Lung microvascular endothelial cell (primary cell): ENCODE results near the gene HIBADH. TPM values are rescaled to one million over a fixed set of nuclear protein-coding genes. Genes with fewer than 3 reads are reported as not detected.

Experiments used
- DNase-seq, 2 donors: peaks; one replicate each; pipeline versions ENCODE4 v3.0.0 to v3.0.0-alpha.2; 2010; ENCODE audit warnings: low read depth in 2 of 2
- total RNA-seq: library from RNA; depleted of rRNA; stranded (reverse); fragments of >200 nt; gene quantifications from 2 replicates; pipeline ENCODE4 v1.2.1, GENCODE V29; 2014

HIBADH gene
- total RNA-seq, 1 donor from 2014 or later, result 19.2 TPM

DNA sequence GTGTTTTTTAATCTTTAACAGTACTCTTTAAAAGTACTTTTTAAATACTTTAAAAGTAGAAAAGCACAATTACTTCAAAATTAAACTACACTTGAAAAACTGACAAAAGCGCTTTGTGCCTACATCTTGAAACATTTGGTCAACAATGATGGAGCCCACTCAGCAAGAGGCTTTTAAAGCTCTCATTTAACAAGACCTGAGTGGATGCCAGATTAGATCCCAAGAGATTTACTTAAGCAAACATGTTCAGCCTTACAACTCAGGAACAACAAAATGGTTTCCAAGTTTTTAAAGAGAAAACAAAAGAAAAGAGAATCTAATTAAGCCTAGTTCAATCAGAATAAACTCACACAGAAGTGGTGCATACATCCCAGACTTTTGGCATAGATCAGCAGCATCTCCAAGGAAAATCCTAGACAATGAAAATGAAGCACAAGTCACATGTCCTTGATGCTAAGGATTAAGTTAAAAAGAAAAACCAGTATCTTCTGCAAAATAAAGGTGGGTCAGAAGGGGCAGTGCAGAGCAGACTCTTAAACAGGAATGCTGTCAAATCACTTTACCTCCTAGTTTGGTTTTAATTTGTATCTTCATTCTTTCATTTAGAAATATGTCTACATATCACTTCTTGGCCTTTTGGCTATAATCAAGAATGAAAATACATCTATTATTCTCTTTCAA lies 26.2 kb downstream of the HIBADH start:
- DNase-seq, result no peak

DNA sequence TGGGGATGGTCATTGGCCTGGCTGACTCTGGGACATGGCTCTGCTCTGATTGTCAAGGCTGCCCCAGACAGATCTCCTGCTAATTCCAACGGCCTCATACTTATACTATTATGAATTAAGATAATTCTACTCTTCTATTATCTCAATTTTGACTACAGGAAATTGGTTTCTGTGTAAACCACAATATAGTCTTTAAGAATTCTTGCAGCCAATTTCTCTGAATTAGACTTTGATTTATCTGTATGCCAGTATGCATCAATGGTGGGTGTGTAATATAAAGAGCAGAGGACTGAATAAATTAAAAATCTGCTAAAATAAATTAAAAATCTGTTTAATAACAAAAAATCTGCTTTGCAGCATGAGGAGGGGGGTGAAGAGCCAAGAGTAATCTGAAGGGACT lies 27.0 kb downstream of the HIBADH start:
- no peak for DNase-seq

DNA sequence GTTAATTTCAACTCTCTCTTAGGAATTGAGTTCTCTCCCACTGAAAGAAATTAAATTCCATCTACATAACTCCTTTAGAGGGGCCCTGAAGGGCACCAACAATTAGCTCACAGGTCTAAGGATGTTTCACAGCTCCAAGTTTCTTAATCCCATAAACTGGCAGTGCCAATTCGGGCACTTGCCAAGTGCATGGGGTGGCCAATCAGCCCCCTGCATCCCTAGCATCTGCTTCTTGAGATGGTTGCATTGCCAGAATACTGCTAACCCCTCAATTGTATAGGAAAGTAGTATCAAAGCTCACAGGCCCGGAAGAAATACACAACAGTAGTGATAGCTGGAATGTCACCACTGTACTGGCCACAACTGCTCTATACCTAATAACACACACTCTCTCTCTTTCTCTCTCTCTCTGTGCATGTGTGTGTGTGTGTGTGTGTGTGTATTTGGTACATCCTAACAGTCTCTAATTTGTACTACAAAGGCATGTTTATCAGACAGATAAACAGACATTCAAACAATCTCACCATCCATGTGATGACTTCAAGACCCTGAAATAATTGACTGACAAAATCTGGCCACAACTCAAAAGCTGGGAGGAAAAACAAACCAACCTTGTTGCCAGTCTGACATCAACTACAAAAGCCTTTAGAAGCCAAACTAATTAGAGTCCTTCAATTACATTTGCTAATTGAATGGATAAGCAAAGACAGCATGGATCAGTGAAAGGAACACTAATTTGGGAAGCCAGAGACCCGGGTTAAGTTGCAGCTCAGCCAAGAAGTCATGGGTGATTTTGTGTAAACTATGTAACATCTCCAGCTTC lies 27.8 kb downstream of the HIBADH start:
- no peak for DNase-seq

DNA sequence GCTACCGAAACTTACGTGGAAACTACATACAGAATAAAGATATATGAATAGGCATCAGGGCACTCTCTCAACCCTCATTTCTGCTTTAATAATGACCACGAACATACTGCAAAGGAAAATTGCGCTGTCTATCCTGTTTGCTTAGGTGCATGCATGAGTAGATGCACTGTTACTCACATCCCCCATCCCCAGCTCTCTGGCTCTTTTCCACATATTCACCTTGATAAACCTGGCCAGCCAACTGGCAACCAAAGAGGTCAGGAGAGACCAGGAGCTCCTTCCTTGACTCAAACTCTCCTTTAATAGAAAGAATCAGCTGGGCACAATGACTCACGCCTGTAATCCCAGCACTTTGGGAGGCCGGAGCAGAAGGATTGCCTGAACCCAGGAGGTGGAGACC lies 29.6 kb downstream of the HIBADH start:
- DNase-seq, result no peak

DNA sequence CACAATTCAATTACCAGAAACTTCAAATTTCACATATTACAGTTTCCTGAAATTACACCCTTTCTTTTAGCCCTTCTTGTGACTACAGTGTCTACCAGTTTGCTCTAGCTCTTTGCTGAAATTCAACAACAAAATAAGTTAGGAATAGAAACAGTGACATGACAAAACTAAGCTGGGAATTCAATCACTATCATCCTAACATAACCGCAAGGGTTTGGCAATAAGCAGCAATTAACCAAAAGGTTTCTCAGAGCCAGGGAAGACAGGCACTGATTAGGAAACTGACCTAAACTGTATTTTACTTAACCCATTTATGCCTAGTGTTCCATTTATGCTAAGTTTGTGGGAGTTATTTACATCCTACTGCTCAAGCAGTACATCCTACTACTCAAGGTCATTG lies 31.3 kb downstream of the HIBADH start:
- no peak for DNase-seq

DNA sequence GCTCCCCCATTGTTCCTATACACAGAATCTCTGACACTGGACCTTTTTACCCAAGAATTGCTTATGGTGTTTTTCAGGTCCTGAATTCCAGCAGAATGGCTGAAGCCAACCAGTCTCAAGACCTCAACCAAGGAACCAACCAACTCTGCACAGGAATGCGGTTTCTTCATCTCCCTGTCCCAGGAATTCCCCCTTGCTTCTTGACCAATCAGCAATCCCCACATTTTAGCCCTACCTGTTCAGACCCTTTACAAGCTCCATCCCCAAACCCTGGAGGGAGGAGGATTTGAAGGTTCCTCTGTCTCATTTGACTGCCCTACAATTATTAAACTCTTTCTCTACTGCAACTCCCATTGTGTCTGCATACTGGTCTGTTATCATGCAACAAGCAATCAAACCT lies 35.5 kb downstream of the HIBADH start:
- no peak for DNase-seq

DNA sequence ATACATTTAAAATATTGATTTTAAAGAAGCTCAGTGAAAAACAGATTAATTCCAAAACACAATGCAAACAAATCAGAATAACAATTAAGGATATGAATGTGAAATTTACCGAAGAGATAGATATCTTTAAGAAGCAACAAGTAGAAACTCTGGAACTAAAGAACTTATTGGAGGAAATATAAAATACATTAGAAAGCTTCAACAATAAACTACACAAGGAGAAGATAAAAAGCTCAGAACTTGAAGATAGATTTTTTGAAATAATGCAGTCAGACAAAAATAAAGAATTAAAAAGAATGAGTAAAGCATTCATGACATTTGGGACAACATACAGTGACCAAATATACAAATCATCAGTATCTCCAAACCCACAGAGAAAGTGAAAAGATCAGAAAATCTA lies 43.2 kb downstream of the HIBADH start:
- no peak for DNase-seq

DNA sequence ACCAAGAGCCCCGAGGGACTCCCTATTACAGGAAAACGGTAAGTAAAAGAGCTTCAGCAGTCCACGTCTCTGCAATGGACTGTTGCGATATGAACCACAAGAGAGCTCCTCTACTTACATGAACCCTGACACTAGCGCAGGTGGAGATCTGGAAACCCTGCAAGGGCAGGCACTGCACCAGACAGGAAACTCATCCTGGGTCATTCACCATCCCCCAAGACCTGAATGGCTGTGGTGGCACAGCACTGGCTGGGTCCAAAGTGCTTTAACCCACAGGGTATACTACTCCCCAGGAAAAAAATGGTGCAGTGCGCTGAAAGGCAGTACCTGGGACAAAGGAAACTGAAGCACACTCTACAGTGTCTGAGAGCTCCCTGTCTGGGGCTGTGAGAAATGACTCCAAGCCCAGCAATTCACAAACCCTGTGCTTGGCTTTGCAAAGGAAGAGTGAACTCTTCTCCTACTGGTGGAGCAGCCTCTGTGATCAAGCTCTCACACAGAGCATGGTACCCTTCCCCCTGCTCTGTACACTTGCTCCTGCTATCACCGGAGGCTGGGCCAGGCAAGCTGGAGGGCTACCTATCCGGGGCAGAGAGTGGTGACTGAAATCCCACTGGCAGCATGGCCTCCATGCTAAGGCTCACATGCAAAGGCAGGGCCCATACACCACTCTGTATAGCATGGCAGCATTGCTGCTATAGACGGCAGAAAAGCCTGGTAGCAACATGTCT lies 44.9 kb downstream of the HIBADH start:
- no peak for DNase-seq

DNA sequence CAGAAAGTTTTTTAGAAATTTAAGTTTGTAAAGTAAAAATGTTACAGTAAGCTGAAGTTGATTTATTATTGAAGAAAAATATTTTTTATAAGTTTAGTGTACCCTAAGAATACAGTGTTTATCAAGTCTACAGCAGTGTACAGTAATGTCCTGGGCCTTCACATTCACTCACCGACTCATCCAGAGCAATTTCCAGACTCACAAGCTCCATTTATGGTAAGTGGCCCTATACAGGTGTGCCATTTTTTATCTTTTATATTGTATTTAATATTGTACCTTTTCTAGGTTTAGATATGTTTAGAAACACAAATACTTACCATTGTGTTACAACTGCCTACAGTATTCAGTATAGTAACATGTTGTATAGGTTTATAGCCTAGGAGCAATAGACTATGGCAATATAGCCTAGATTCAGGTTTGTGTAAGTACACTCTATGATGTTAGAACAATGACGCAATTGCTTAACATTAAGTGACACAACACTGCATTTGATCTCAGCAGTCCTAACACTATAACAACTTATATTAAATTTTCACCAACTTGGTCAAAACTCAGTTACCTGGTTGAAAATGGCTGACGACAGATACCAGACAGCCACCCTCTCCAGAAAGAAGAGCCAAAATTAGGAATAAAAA lies 45.7 kb downstream of the HIBADH start:
- DNase-seq, result no peak

DNA sequence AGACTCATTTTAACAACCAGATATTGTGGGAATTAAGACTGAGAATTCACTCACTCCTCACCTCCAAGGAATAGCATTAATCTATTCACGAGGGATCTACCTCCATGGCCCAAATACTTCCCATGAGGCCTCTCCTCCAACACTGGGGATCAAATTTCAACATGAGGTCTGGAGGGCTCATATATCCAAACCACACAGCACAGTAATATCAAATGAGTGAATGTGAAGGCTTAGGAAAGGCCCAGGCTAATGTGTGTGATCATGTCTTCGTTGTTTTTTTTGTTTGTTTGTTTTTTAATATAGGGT lies 46.5 kb downstream of the HIBADH start:
- DNase-seq, result no peak

DNA sequence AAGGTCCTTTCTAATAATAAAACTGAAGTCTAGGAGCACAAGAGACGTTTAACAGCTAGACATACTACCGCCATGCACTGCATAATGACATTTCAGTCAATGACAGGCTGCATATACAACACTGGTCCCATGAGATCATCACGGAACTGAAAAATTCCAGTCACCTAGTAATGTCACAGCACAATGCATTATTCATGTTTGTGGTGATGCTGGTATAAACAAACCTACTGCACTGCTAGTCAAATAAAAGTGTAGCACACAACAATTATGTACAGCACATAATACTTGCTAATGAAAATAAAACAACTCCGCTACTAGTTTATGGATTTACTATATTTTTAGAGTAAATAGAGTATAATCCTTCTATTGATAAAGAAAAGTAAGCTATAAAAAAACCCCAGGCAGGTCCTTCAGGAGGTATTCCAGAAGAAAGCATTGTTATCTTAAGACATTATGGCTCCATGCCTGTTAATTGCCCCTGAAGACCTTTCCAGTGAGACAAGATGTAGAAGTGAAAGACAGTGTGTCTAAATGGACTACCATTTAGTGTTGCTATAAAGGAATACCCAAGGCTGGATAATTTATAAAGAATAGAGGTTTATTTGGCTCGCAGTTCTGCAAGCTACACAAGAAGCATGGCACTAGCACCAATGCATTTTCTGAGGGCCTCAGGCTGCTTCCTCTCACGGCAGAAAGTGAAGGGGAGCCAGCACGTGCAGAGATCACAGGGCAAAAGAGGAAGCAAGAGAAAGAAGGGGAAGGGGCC lies 47.1 kb downstream of the HIBADH start:
- no peak for DNase-seq

DNA sequence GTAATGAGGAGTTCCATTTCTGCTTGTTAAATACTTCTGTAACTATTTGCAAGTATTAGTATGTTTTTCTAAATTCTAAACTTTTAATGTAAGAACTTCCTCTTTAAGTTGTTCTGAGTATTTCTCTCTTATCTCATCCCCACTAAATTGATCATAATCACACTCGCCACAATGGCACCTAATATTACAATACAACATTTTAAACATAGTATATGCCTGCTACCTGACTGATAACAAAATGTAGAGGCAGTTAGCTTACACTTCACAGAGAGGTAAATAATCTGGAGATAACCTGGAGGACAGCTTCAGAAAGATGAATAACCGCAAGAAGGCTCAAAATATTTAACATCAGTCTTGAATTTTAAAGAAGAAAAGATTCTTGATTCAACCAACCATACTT lies 48.6 kb downstream of the HIBADH start:
- DNase-seq, result no peak

DNA sequence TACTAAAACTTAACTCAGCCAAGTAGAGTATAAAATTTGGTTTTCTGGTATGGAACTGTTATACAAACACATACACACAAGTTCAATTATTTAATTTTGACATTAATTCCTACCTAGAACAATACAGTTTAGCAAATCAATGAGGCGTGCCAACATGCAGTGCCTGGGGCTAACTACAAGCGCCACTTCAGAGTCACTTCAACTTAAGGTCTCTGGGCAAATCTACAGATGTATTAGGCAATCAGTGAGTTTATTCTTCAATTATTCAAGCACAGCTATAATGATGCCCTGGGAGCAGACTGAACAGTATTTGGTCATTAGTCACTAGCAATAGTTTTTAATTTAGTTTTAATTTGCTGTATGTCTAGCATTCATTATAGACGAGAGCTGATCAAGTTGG lies 51.6 kb downstream of the HIBADH start:
- no peak for DNase-seq

DNA sequence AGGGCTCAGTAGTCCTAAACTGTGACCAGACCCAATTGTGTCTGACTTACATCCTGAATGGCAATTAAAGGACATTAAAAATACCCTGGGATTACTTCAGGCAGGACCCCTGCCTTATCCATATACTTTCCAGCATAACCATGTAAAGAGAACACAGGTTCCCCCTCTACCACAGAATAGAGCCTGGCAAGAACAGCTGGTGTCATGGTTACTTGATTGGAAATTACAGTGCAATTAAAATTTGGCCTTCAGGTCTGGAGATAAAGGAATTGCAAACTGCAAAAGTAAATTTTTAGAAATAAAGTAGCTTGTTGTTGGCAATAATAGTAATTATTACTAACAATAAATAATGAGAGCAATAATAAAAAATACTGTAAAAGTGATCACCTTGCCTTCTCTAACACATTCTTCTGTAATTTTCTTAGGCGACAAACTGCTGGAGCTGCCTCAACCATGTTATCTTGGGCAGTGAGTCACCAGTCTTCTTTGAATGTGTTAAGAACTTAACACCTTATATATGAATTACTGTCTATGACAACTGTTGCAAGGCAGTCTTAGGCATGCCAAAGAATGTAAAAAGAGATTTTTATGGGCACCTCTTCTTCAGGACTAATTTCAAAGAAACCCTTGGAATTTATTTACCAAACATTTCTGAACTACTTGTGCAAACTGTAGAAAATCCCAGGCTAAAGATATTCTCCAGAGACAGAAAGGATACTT lies 53.7 kb downstream of the HIBADH start:
- DNase-seq, result peak in 1 of 2 donors; percentile 17

DNA sequence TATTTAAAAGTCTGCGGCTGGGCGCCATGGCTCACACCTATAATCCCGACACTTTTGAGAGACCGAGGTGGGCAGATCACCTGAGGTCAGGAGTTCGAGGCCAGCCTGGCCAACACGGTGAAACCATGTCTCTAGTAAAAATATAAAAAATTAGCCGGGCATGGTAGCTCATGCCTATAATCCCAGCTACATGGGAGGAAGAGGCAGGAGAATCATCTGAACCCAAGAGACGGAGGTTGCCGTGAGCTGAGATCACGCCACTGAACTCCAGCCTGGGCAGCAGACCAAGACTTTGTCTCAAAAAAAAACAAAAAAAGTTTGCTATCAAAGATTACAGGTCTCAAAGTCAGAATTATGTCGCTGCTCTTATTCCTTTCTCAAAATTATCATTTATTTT lies 55.5 kb downstream of the HIBADH start:
- DNase-seq, result no peak

DNA sequence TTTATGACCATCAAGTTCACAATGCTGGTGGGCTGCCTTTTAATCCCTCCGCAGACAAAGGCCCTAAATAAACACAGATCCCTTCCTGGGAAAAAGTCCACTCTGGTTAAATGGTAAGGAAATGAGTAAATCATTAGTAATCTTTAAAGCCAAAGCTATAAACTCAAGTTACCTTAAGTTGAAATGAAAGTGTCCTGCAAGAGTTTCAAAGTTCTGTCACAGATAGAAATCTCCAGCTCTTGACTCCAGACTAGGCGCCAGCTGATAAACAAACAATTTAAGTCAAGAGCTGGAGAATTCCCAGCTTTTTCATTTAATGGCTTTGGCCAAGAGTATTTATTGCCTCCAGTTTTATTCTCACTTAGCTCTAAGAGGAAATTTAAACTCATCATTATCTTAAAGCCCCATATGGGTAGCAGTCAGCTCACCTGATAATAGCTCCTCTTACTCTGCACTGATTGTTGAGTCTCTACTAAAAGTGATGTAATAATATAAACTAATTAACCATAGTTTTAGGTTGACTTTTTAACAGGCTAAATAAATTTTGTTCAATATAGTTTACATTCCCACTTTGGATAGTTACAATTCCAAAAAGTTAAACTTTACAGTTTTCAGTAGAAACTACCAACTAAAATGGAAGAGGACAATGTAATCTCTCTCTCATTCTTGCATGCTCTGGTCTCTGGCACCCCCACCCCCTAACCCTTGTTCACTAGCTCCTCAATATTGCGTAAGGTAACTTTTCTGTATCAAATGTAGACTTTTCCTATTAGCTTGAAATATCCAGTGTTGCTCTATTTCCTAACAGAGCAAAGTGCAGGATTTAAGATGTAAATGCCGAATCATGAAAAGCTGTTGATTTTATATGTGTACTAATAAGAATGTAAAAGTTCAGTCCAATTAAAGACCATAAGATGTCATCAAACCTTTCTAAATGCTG lies 56.1 kb downstream of the HIBADH start:
- DNase-seq, result peak; percentile 40 to 91

DNA sequence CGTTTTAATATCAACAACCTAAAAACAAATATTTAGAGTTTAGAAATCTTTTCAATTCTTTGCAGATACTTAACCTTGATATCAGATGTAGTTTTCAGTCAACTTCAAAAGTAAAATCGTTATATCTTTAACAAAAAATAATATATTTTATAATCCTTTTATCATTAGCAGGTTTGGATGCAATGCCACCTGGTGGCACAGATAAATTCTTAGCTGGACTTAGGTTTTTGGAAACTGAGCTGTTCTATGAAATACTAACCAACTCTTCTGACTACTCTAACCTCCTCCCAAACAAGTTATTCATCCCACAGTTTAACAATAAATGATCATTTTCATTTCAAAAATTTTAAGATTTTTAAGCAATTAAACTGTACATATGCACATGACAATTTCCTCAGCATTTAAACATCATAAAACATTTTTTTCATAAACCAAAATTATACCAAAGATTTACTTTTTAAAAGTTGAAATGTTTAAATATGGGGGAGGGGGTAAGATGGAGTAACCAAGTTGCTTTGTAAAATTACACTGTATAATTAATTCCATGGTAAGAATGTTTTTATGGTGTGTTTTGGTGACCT lies 56.9 kb downstream of the HIBADH start:
- peak; percentile 57 to 59 for DNase-seq

DNA sequence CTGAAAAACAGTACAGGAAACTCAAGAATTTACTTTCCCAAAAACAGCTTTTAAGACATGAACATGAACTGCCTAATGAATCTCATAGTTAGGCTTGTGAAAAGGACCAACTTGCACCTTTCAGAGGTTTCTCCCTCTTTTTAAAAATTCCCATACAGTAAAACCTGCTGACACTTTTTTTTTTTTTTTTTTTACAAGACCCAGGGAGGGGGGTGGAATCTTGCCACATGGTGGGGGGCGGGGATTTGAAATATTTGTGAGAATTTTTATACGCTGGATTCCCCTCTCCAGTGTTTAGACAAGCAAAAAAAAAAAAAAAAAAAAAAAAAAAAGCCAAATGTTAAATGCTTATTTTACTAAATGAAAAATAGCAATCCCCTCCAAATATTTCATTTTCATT lies 57.4 kb downstream of the HIBADH start:
- peak; percentile 3 to 8 for DNase-seq

DNA sequence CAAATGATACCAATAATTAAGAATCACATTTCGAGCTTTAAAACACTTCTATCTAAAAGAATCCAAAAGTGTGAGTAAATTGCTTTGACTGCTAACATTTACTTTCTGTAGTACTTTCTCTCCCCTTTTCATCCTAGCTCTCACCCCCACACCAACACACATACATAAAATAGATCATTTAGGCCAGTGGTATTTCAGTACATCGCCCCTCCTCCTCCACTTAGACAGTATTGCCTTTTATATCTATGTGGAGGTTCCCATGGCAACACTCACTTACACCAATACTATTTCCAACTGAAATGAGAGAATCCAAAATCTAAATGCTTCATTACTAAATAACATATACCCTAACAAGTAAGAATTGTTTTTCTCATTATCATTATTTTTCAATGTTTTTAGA lies 58.9 kb downstream of the HIBADH start:
- DNase-seq, result peak in 1 of 2 donors; percentile 5
